HG03066 (cell line): Measurements from ENCODE around the gene IP6K1.
"Not testable (repeated sequence)": the region's sequence is repeated elsewhere in the genome, so short reads cannot be mapped to it uniquely, and the experiment has no call there.

ENCODE experiments used
- ATAC-seq: cut with Tn5 transposase; IDR thresholded peaks from one replicate; pipeline ENCODE4 v1.9.1; 2021; ENCODE audit warnings: low read depth; ENCODE audit not compliant: unreplicated experiment

Gene IP6K1

GRCh38 chr3:49694409-49695070 is 91.8 kb downstream of the IP6K1 start:
- not testable (repeated sequence) for ATAC-seq

- not testable (repeated sequence) for ATAC-seq
Measured at GRCh38 chr3:49691481-49691880, 94.9 kb downstream of the IP6K1 start.

- ATAC-seq = not testable (repeated sequence)
Measured at GRCh38 chr3:49690856-49691255, 95.5 kb downstream of the IP6K1 start.

GRCh38 chr3:49689908-49690624 is 96.3 kb downstream of the IP6K1 start:
- ATAC-seq = not testable (repeated sequence)

- ATAC-seq = no peak
Measured at GRCh38 chr3:49689046-49689907, 97.1 kb downstream of the IP6K1 start, which contains the start of the genes MST1 and RNF123. TSS of gene MST1 (minus strand) at chr3:49689474. CDS start at chr3:49688691, 783 bp downstream. TSS of gene RNF123 (plus strand) at chr3:49689557. CDS start at chr3:49691166, 1,609 bp downstream.

- ATAC-seq = not testable (repeated sequence)
Measured at GRCh38 chr3:49688338-49689045, 97.8 kb downstream of the IP6K1 start.

GRCh38 chr3:49687424-49687795 is 98.9 kb downstream of the IP6K1 start:
- ATAC-seq = not testable (repeated sequence)

DNA sequence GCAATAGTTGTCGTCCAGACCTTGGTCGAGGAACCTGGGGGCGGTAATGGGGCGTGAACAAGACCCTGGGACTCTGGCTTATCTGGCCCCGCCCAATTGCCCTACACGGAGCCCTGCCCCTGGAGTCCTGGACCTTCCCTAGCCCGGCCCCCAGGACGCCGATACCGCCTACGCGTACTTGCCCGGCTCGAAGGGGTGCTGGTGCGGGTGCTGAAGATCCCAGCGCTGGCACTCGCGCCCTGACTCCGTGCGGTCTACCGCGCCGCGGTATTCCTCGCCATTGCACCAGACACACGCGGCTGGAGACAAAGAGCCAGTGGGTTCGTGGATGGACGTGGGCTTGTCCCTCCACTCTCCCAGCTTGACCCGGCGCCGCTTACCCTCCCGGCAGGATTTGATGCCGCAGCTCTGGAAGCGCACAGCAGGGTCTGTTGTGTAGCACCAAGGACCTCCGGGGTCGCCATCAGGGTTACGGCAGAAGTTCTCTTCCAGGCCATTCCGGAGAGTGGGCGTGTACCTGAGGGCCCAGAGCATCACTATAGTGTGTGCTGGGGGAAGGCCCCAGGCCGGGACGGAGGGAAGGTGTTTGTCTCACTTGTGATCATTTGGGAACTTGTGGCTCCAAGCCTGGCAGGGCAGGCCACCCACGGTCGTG is 99.4 kb downstream of the IP6K1 start:
- not testable (repeated sequence) for ATAC-seq

DNA sequence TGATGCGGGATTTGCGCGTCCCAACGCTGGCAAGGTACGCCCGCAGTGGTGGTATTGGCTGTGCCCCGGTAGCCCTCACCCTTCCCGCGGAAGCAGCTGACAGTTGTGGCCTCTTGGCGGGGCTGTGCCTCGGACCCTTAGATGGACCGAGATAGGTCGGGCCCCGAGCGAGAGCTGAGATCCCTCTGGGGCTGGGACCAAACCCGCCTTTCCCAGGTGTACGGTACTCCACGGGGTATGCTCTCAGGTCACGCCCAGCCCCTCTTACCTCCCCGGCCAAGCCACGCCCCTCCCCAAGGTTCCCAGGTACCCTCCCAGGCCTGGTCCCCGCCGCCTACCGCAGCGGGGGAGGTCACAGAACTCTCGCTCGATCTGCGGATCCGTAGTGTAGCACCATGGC is 100.0 kb downstream of the IP6K1 start:
- not testable (repeated sequence) for ATAC-seq

- not testable (repeated sequence) for ATAC-seq
Measured at GRCh38 chr3:49685846-49686245, 100.5 kb downstream of the IP6K1 start.

GRCh38 chr3:49685103-49685502 is 101.2 kb downstream of the IP6K1 start:
- not testable (repeated sequence) for ATAC-seq

GRCh38 chr3:49684453-49684852 is 101.9 kb downstream of the IP6K1 start:
- ATAC-seq = not testable (repeated sequence)

DNA sequence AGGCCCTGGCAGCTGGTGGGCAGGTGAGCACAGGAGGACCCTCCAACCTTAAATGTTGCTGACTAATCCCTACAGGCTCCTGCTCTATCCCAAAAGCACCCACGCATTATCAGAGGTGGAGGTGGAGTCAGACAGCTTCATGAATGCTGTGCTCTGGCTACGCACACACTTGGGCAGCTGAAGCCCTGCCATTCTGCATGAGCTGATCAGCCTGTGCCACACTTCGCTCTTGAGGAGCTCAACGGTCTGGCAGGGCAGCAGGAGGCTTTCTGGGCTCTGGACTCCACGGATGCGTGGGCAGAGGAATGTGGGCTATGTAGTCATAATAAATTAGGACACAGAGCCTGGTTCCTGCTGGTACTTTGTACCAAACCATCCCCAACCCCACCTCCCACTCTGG is 103.2 kb downstream of the IP6K1 start:
- ATAC-seq = no peak

DNA sequence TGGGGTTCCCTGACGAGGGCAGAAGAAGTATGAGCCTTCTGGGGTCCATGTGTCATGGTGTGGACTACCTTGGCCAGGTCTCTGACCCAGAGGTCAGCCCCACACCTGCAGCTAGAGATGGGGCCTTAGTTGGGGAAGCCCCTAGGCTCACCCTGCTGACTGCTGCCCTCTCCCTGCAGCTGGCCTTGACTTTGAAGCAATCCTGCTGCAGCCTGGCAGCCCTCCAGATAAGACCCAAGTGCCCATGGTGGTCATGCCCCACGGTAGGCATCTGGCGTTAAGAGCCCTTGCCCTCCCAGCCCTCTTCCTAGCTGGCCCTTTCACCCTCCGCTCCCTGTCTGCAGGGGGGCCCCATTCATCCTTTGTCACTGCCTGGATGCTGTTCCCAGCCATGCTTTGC is 104.8 kb downstream of the IP6K1 start:
- no peak for ATAC-seq

DNA sequence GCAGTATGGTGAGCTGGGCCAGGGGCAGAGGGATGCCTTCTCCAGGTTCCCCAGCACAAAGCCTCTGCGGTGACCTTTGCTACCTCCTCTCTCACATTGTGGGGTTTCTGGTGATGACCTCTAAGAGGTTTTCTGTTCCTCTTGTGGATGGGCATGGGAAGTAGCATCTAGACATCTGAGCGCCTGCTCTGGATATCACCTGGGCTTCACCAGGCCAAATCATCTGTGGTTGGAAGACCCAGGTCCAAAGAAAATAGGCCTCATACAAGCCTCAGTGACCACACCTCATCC is 105.2 kb downstream of the IP6K1 start:
- ATAC-seq = no peak

GRCh38 chr3:49680493-49681231 is 105.7 kb downstream of the IP6K1 start:
- ATAC-seq = no peak

DNA sequence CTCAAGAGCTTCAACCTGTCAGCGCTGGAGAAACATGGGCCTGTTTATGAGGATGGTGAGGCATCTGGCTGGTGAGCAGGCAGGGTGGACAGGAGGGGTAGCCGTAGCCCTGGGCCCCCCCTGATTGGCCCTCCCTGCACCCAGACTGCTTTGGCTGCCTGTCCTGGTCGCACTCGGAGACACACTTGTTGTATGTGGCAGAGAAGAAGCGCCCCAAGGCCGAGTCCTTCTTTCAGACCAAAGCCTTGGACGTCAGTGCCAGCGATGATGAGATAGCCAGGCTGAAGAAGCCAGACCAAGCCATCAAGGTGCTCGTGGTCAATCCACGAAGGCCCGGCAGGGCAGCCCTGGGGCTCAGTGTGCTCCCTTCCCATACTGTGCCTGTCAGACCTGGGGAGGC is 110.4 kb downstream of the IP6K1 start:
- ATAC-seq = no peak

DNA sequence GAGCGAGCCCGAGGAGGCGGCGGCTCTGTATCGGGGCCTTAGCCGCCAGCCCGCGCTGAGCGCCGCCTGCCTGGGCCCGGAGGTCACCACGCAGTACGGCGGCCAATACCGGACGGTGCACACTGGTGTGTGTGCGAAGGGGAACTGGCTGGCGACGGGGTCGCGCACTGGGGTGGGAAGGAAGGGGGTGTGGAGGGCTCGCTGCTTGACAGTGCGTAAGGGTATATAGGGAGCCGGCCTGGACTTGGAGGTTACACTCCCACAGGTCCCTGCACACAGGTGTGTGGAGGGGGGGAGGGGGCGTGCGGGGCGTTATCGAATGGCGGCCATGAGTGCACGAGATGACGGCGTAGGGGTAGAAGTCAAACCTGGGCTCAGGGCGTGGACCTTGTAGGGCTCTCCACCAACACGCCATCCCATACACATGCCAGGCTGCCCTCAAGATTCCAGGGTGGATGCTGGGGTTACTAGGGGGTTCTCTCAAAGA is 111.8 kb downstream of the IP6K1 start:
- peak; percentile 19 for ATAC-seq
